Suprapubic skin (tissue), 4 donors: ENCODE results near the gene CFAP65. TPM values are rescaled to one million over a fixed set of nuclear protein-coding genes. Genes with fewer than 3 reads are reported as not detected.

Experiments
- DNase-seq, 2 donors: peaks; one replicate each; pipeline ENCODE4 v3.0.0-alpha.2; 2019; ENCODE audit warnings: low spot score in 2 of 2
- H3K27ac ChIP-seq: fragments of 200-600 bp; sonication (generic); one replicate; pipeline ENCODE4 v1.5.1; 2019
- H3K27me3 ChIP-seq: fragments of 200-600 bp; sonication (generic); one replicate; pipeline ENCODE4 v1.5.1; 2019
- H3K36me3 ChIP-seq: fragments of 200-600 bp; sonication (generic); one replicate; pipeline ENCODE4 v1.5.1; 2019
- H3K4me1 ChIP-seq: fragments of 200-600 bp; sonication (generic); one replicate; pipeline ENCODE4 v1.5.1; 2019
- H3K4me3 ChIP-seq: fragments of 200-600 bp; sonication (generic); one replicate; pipeline ENCODE4 v1.5.1; 2019; ENCODE audit warnings: mild to moderate bottlenecking
- H3K9me3 ChIP-seq: fragments of 200-600 bp; sonication (generic); one replicate; pipeline ENCODE4 v1.5.1; 2019
- EP300 ChIP-seq: sonication (generic); formaldehyde crosslinking; IDR thresholded peaks from one replicate; pipeline ENCODE4 v1.6.1; 2017; ENCODE audit warnings: antibody characterized with exemption
- POLR2A ChIP-seq, 2 donors: fragments of 450-650 bp; IDR thresholded peaks; one replicate each; pipeline ENCODE4 v1.6.1; 2017; ENCODE audit warnings: antibody characterized with exemption in 2 of 2, mild to moderate bottlenecking in 2 of 2, moderate library complexity in 2 of 2
- POLR2AphosphoS5 ChIP-seq, 3 donors: sonication (generic); formaldehyde crosslinking; IDR thresholded peaks; one replicate each; pipeline ENCODE4 v1.6.1; 2017; ENCODE audit warnings: antibody characterized with exemption in 3 of 3
- WGBS: methylation state at CpG from one replicate; pipeline ENCODE4 v1.1.5; 2018; 5-methylcytosine and 5-hydroxymethylcytosine counted together
- total RNA-seq, 4 donors: library from RNA; depleted of rRNA; stranded (reverse); fragments of >200 nt; gene quantifications; one replicate each; pipeline ENCODE4 v1.1.0, GENCODE V29; 2016
- TF ChIP-seq, protein P1 (sequence below), 2 donors: fragments of 200-600 bp in 1 of 2; fragments of 450-650 bp in 1 of 2; sonication (generic) in 1 of 2; IDR thresholded peaks; one replicate each; pipeline ENCODE4 v1.5.1; 2016 to 2019; ENCODE audit warnings: antibody characterized with exemption in 2 of 2, mild to moderate bottlenecking in 1 of 2, moderate library complexity in 1 of 2

The CFAP65 gene
- total RNA-seq, 4 donors from 2014 or later, result not detected

DNA sequence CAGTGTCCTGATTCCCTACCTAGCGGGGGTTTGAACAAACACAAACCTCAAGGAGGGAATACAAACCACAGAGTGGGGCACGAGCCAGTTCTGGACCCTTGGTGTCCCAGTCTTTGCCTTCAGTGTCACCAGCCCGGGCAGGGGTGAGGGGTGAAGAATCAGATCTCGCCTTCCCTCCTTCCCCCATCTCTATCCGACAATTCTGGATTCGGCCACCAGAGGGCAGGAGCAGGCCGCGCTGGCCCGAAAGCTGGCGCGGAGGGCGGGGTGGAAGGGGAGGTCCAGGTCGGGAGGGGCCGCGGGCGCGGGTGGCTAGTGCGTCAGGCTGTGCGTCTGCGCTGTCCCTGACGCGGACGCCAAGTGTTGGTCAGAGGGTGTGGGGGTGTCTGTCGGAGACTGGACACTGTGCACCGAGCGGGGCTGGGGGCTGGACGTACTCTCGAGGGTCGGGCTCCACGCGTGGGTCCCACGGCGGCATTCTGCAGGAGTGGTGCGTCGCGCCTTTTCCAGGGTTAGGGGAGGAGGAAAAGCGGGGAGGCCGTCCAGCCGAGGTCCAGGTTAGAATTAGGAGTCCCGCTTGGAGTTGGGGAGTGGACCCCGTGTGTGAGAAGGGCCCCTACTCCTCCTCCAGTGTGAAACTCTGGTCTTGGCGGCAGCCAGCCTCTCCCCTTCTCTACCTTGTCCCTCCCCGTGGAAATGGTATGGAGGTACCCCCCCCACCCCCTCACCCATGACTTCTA lies 45.2 kb downstream of the CFAP65 start:
- DNase-seq, result peak; percentile 90
- Histone ChIP-seq H3K4me3 (peak overlapping the region; percentile 39), H3K36me3 (no peaks in the 10 kb centered on the region), H3K9me3 (no peaks in the 10 kb centered on the region), H3K27ac (no peak overlapping the region), H3K4me1 (peaks cover 31% of the 10 kb centered on the region), H3K27me3 (peaks cover 91% of the 10 kb centered on the region)
- WGBS, result 3% methylated on average over 24 of the region's 43 CpGs
- TF ChIP-seq, protein P1, sequence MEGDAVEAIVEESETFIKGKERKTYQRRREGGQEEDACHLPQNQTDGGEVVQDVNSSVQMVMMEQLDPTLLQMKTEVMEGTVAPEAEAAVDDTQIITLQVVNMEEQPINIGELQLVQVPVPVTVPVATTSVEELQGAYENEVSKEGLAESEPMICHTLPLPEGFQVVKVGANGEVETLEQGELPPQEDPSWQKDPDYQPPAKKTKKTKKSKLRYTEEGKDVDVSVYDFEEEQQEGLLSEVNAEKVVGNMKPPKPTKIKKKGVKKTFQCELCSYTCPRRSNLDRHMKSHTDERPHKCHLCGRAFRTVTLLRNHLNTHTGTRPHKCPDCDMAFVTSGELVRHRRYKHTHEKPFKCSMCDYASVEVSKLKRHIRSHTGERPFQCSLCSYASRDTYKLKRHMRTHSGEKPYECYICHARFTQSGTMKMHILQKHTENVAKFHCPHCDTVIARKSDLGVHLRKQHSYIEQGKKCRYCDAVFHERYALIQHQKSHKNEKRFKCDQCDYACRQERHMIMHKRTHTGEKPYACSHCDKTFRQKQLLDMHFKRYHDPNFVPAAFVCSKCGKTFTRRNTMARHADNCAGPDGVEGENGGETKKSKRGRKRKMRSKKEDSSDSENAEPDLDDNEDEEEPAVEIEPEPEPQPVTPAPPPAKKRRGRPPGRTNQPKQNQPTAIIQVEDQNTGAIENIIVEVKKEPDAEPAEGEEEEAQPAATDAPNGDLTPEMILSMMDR (IDR thresholded peaks at IDR 0.05), result peak; percentile 84 to 95
- TF ChIP-seq POLR2AphosphoS5 (IDR thresholded peaks at IDR 0.05), result no peak
- no peak for TF ChIP-seq POLR2A (IDR thresholded peaks at IDR 0.05)

- H3K36me3 ChIP-seq, result no peaks in the 10 kb centered on the region
- no peaks in the 10 kb centered on the region for H3K9me3 ChIP-seq
- no peak overlapping the region for H3K27ac ChIP-seq
- WGBS, result 32% methylated on average over 8 of the region's 8 CpGs
- TF ChIP-seq POLR2A (IDR thresholded peaks at IDR 0.05) (no peak), POLR2AphosphoS5 (IDR thresholded peaks at IDR 0.05) (no peak), EP300 (no peak)
- TF ChIP-seq, protein P1 (IDR thresholded peaks at IDR 0.05), result no peak
- DNase-seq, result no peak
- H3K4me3 ChIP-seq, result no peak overlapping the region
- peaks cover 27% of the 10 kb centered on the region for H3K4me1 ChIP-seq
- H3K27me3 ChIP-seq, result peaks cover 91% of the 10 kb centered on the region
Measured at GRCh38 chr2:218995561-218995960, 45.8 kb downstream of the CFAP65 start.

DNA sequence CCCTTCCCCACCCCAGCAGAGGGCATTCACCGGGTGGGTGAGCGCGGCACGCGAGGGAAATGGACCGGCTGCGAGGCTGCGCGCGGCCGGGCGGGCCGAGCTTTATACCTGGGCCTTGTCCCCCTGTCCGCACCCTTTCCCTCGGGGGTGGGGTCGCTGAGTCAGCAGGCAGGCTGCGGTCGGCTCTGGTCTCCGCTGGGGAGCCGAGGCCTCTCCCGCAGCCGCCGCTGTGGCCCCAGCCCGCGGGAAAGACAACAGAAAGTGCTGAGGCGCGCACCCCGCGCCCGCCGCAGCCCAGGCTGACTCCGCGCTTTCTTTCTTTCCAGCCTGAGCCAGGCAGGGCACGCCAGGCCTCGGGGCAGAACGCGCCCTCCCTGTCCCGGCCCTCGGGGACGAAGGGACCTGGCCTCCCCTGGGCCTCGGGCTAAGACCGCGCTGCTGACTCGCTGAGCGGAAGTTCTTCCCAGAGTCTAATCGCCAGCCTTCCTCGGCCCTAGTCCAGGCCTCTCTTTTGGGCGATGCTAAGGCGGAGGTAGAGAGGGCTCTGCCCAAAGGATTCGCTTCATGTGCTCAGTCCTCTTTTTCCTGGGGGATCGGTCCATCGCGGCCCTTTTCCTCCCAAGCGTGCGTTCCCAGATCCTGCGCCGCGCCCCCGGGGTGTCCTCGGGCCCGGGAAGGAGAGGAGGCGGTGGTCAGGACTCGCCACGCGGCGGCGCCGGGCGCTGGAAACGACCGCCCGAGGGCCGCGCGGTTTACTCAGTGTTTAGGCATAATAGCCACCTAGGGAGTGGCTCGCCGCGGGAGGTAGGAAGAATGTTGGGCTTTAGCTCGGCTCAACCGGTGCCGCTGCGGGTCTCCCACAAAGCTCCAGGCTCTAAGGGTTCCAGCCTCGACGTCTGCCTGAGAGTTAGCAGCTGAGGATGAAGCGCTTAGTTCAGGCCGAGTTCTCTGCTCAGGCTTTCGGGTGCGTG lies 47.7 kb downstream of the CFAP65 start, which contains the start of gene CRYBA2:
Gene CRYBA2, minus strand, starts transcription at position 78 of the 971 bp plus-strand sequence. CDS start 246 bp downstream, outside the sequence.
- H3K9me3 ChIP-seq, result no peaks in the 10 kb centered on the region
- no peak for DNase-seq
- 3% methylated on average over 35 of the region's 88 CpGs for WGBS
- peaks cover 27% of the 10 kb centered on the region for H3K4me1 ChIP-seq
- peak within 1 kb of the TSS; percentile 45 for H3K4me3 ChIP-seq
- H3K36me3 ChIP-seq, result no peaks in the 10 kb centered on the region
- TF ChIP-seq POLR2A (IDR thresholded peaks at IDR 0.05) (no peak), POLR2AphosphoS5 (IDR thresholded peaks at IDR 0.05) (no peak), EP300 (no peak)
- TF ChIP-seq, protein P1 (IDR thresholded peaks at IDR 0.05), result no peak
- no peak within 1 kb of the TSS for H3K27ac ChIP-seq
- H3K27me3 ChIP-seq, result peaks cover 91% of the 10 kb centered on the region

DNA sequence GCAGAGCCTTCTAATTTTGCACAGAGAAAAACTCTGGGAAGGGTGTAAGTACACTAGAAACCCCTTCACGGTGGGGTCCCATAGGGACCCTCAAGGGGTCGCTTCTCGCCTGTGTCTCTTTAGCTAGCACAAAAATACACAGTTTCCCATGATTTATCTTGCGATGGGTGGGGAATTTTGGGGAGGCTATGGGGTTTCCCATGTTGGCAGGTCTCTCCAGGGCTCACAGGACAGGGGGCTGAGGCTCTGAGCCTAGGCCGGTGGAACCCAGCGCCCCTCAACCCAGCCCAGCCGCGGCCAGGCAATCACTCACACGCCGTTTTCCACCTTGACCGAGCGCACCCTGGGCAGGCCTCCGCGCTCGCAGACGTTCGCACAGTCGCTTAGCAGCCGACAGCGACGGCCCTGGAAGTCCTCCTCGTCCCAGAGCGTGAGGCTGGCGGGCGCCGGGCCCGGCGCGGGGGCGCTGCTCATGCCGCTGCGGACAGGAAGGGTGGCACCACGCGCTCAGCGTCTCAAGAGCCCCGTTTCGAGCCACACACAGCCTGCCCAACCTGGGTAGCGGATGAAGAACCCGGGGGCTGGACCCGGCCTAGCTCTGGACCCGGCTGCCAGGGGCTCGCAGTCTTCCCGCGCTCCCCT lies 48.5 kb downstream of the CFAP65 start:
- no peaks in the 10 kb centered on the region for H3K36me3 ChIP-seq
- WGBS, result 7% methylated on average over 4 of the region's 44 CpGs
- H3K27me3 ChIP-seq, result peaks cover 97% of the 10 kb centered on the region
- no peak overlapping the region for H3K27ac ChIP-seq
- H3K4me1 ChIP-seq, result peaks cover 27% of the 10 kb centered on the region
- TF ChIP-seq POLR2A (IDR thresholded peaks at IDR 0.05), result no peak
- TF ChIP-seq, protein P1 (IDR thresholded peaks at IDR 0.05), result no peak
- H3K4me3 ChIP-seq, result peak overlapping the region; percentile 45
- H3K9me3 ChIP-seq, result no peaks in the 10 kb centered on the region
- no peak for DNase-seq
